IMR-90 (cell line): ENCODE data around the gene DYNLL2. TPM values are rescaled to one million over a fixed set of nuclear protein-coding genes. Genes with fewer than 3 reads are reported as not detected.

ENCODE experiments used
- ATAC-seq: fragments of 200-7000 bp; cut with Tn5 transposase; 2 replicates; pipeline ENCODE4 v1.9.1; 2020; ENCODE audit warnings: low read depth, mild to moderate bottlenecking, moderate library complexity
- BruUV-seq: library from RNA; stranded (reverse); fragments of 400-500 nt; replicated peaks from 2 replicates; lab custom pipeline; 2021; lab: Mats Ljungman, UMichigan
- CTCF ChIA-PET: fragments of 300-600 bp; formaldehyde crosslinking; extraction: SDS; loops from one replicate; lab custom pipeline; 2021; ENCODE audit warnings: antibody characterized with exemption; lab: Yijun Ruan, JAX
- POLR2A ChIA-PET: fragments of 300-600 bp; sonication (Branson Sonifier 250); formaldehyde crosslinking; loops from one replicate; lab custom pipeline; 2022; ENCODE audit warnings: antibody characterized with exemption; ENCODE audit not compliant: unreplicated experiment; lab: Charles Lee
- DNase-seq: peaks from one replicate; pipeline ENCODE4 v3.0.0; 2013
- H2AFZ ChIP-seq: replicated peaks from 2 replicates; pipeline ENCODE3; 2013; ENCODE audit warnings: low read length, mild to moderate bottlenecking; ENCODE audit not compliant: poor library complexity
- H2AK5ac ChIP-seq: 2 replicates; pipeline ENCODE4 v1.6.1; 2013; ENCODE audit warnings: low read depth, low read length, inconsistent platforms
- H2AK9ac ChIP-seq: replicated peaks from 2 replicates; pipeline ENCODE3; 2013; ENCODE audit warnings: mild to moderate bottlenecking, low read depth, low read length, moderate library complexity; ENCODE audit not compliant: poor library complexity
- H2BK120ac ChIP-seq: 2 replicates; pipeline ENCODE4 v1.6.1; 2013; ENCODE audit warnings: low read depth, low read length, inconsistent platforms
- H2BK15ac ChIP-seq: 3 replicates; pipeline ENCODE4 v1.6.1; 2013; ENCODE audit warnings: low read depth, low read length, inconsistent platforms
- H2BK20ac ChIP-seq: 2 replicates; pipeline ENCODE4 v1.6.1; 2013; ENCODE audit warnings: low read depth, mild to moderate bottlenecking, inconsistent platforms, low read length, moderate library complexity
- H2BK5ac ChIP-seq: 2 replicates; pipeline ENCODE4 v1.6.1; 2013; ENCODE audit warnings: mild to moderate bottlenecking, low read depth, low read length, inconsistent platforms; ENCODE audit not compliant: poor library complexity, severe bottlenecking
- H3K14ac ChIP-seq: replicated peaks from 2 replicates; pipeline ENCODE4 v1.6.1; 2013; ENCODE audit warnings: low read depth, low read length, inconsistent platforms
- H3K18ac ChIP-seq: 2 replicates; pipeline ENCODE4 v1.6.1; 2013; ENCODE audit warnings: low read depth, low read length, control low read depth
- H3K23ac ChIP-seq: 2 replicates; pipeline ENCODE4 v1.6.1; 2013; ENCODE audit warnings: low read depth, low read length, inconsistent platforms
- H3K27ac ChIP-seq: 2 replicates; pipeline ENCODE4 v1.5.1; 2013; ENCODE audit warnings: mild to moderate bottlenecking, control low read depth, low read length; ENCODE audit not compliant: insufficient read depth
- H3K27me3 ChIP-seq: 2 replicates; pipeline ENCODE4 v1.6.1; 2013; ENCODE audit warnings: low read length; ENCODE audit not compliant: control insufficient read depth, insufficient read depth
- H3K36me3 ChIP-seq: 2 replicates; pipeline ENCODE4 v1.6.1; 2013; ENCODE audit warnings: low read length, mixed read lengths; ENCODE audit not compliant: control insufficient read depth, insufficient read depth
- H3K4ac ChIP-seq: 2 replicates; pipeline ENCODE4 v1.6.1; 2013; ENCODE audit warnings: low read depth, low read length, inconsistent platforms
- H3K4me1 ChIP-seq: 2 replicates; pipeline ENCODE4 v1.6.1; 2013; ENCODE audit warnings: low read length, mixed read lengths; ENCODE audit not compliant: control insufficient read depth, insufficient read depth
- H3K4me2 ChIP-seq: 2 replicates; pipeline ENCODE4 v1.6.1; 2013; ENCODE audit warnings: low read depth, mild to moderate bottlenecking, control low read depth, low read length, moderate library complexity
- H3K4me3 ChIP-seq: 2 replicates; pipeline ENCODE4 v1.5.1; 2013; ENCODE audit warnings: low read depth, mild to moderate bottlenecking, control low read depth, low read length, moderate library complexity; ENCODE audit not compliant: insufficient read depth
- H3K56ac ChIP-seq: 2 replicates; pipeline ENCODE4 v1.6.1; 2013; ENCODE audit warnings: low read length, inconsistent platforms; ENCODE audit not compliant: insufficient read depth; ENCODE audit errors: extremely low read depth
- H3K79me1 ChIP-seq, 2 experiments: 2 replicates each; pipeline ENCODE4 v1.6.1; 2013; ENCODE audit warnings: low read length in 2 of 2, inconsistent platforms in 1 of 2, low read depth in 1 of 2
- H3K9ac ChIP-seq: 2 replicates; pipeline ENCODE4 v1.6.1; 2013; ENCODE audit warnings: low read depth, low read length, control low read depth
- H3K9me1 ChIP-seq: 2 replicates; pipeline ENCODE4 v1.6.1; 2013; ENCODE audit warnings: low read length, inconsistent platforms; ENCODE audit not compliant: insufficient read depth
- H3K9me3 ChIP-seq: 2 replicates; pipeline ENCODE4 v1.6.1; 2013; ENCODE audit warnings: low read length; ENCODE audit not compliant: control insufficient read depth, insufficient read depth
- H4K20me1 ChIP-seq: 2 replicates; pipeline ENCODE4 v1.6.1; 2013; ENCODE audit warnings: low read length, inconsistent platforms; ENCODE audit not compliant: insufficient read depth
- H4K5ac ChIP-seq: 2 replicates; pipeline ENCODE4 v1.6.1; 2013; ENCODE audit warnings: mild to moderate bottlenecking, low read depth, low read length, control low read depth
- H4K8ac ChIP-seq, 2 experiments: 2 replicates each; pipeline ENCODE4 v1.6.1; 2013; ENCODE audit warnings: low read depth in 2 of 2, low read length in 2 of 2, control low read depth in 1 of 2, inconsistent platforms in 1 of 2
- H4K91ac ChIP-seq: 2 replicates; pipeline ENCODE4 v1.6.1; 2013; ENCODE audit warnings: low read depth, low read length, inconsistent platforms; ENCODE audit not compliant: insufficient read depth
- CHD1 ChIP-seq: IDR thresholded peaks from 2 replicates; pipeline ENCODE4 v1.6.1; 2012; ENCODE audit warnings: low read depth, low read length, improper control_type of control experiment
- CTCF ChIP-seq: conservative IDR thresholded peaks from 2 replicates; pipeline ENCODE4 v1.5.1; 2012; ENCODE audit warnings: mild to moderate bottlenecking, low read depth, low read length, improper control_type of control experiment
- RAD21 ChIP-seq: IDR thresholded peaks from 2 replicates; pipeline ENCODE4 v1.6.1; 2012; ENCODE audit warnings: low read length, improper control_type of control experiment
- RCOR1 ChIP-seq: IDR thresholded peaks from 2 replicates; pipeline ENCODE4 v1.6.1; 2012; ENCODE audit warnings: mild to moderate bottlenecking, low read length, improper control_type of control experiment; ENCODE audit not compliant: insufficient replicate concordance
- SMC3 ChIP-seq: fragments of 150-350 bp; IDR thresholded peaks from 2 replicates; pipeline ENCODE4 v1.6.1; 2016; ENCODE audit warnings: low read depth, mild to moderate bottlenecking, antibody characterized with exemption, low read length, moderate library complexity
- WGBS, 2 experiments: methylation state at CpG; one replicate each; pipeline versions ENCODE4 v1.1.5 to v1.1.7; 2013; ENCODE audit warnings: missing lambda C conversion rate in 2 of 2; ENCODE audit not compliant: insufficient read length in 1 of 2; ENCODE audit errors: extremely low coverage in 2 of 2; 5-methylcytosine and 5-hydroxymethylcytosine counted together
- dilution Hi-C: fragments of 300-500 bp; cut with HindIII; formaldehyde crosslinking; loops from one replicate; pipeline ENCODE4 v1.14.3; 2018; ENCODE audit warnings: low sequenced_read_pairs; ENCODE audit not compliant: unreplicated experiment
- in situ Hi-C: fragments of 300-500 bp; cut with MboI; formaldehyde crosslinking; loops from 3 replicates; pipeline ENCODE4 v1.14.3; 2019; ENCODE audit warnings: low sequenced_read_pairs, inconsistent platforms, mixed read lengths
- intact Hi-C: fragments of 100-400 bp; cut with micrococcal nuclease; formaldehyde crosslinking; loops from 2 replicates; pipeline ENCODE4 v1.10.0; 2022
- polyA plus RNA-seq, 3 experiments: library from polyadenylated mRNA; depleted of rRNA; stranded (reverse); fragments of >200 nt; gene quantifications; 2 replicates each; pipeline ENCODE4 v1.2.3, GENCODE V29; 2012; ENCODE audit warnings: low replicate concordance in 1 of 3
- total RNA-seq: library from RNA; depleted of rRNA; stranded (reverse); fragments of >200 nt; gene quantifications from 2 replicates; pipeline ENCODE4 v1.2.3, GENCODE V29; 2012

Gene DYNLL2
- total and polyA plus RNA-seq, 2 of the 4 experiments (the other 2 are of a cell fraction): 9.1 to 14.2 TPM

- Histone ChIP-seq H3K4me3 (no peak overlapping the region), H3K9me3 (no peaks in the 10 kb centered on the region), H3K27me3 (peaks cover 22% of the 10 kb centered on the region), H2AFZ (no peak overlapping the region), H3K4me1 (no peaks in the 10 kb centered on the region), H3K18ac (no peak overlapping the region), H2BK20ac (no peak overlapping the region), H3K4ac (no peak overlapping the region), H2BK5ac (no peak overlapping the region), H2AK5ac (no peak overlapping the region), H3K56ac (no peak overlapping the region), H4K8ac (no peak overlapping the region), H3K36me3 (no peaks in the 10 kb centered on the region), H2BK15ac (no peak overlapping the region), H3K23ac (no peak overlapping the region), H3K9me1 (peaks cover 3% of the 10 kb centered on the region; the same call in 1 of the 2 replicates), H3K79me1 (no peaks in the 10 kb centered on the region), H3K4me2 (no peak overlapping the region), H4K91ac (no peak overlapping the region), H2BK120ac (no peak overlapping the region), H2AK9ac (no peak overlapping the region), H4K5ac (no peak overlapping the region), H3K9ac (no peak overlapping the region), H4K20me1 (no peaks in the 10 kb centered on the region), H3K27ac (no peak overlapping the region), H3K14ac (no peak overlapping the region)
- BruUV-seq: no TSS peak
- in situ Hi-C loops (loop anchor here (5.0 to 25.0 kb wide), 4 partner anchors 108 to 1001 kb away; partner anchors contain the start of gene SRSF1), dilution Hi-C loops (no loop called here), intact Hi-C loops (loop anchor here (1.0 to 10.0 kb wide), 5 partner anchors 106 to 982 kb away; partner anchors contain the start of genes MRPS23 and SRSF1)
- ATAC-seq (peak; percentile 96), DNase-seq (peak; percentile 60)
- CTCF ChIA-PET: interaction anchor here (0.6 to 1.4 kb wide), 5 partner anchors 12 to 253 kb away, joined by 3 to 6 read pairs (median 3); partner anchors contain the start of gene SRSF1
- POLR2A ChIA-PET: interaction anchor here (0.6 kb wide), 1 partner anchor 356 kb away, joined by 10 read pairs; no protein-coding TSS in a partner anchor
- 58% methylated on average over 3 of the region's 17 CpGs; no CpG with 5 or more reads in 1 of the 2 experiments for WGBS, 2 experiments
- TF ChIP-seq CTCF (peak; percentile 94), RCOR1 (no peak), RAD21 (peak; percentile 93), SMC3 (peak; percentile 77), CHD1 (no peak)
These were observed 29.9 kb downstream of the DYNLL2 start for GRCh38 chr17:58112970-58113631.
